Measurements from ENCODE around the gene LY6G6D. TPM values are rescaled to one million over a fixed set of nuclear protein-coding genes. Genes with fewer than 3 reads are reported as not detected.
A peak's percentile ranks its signal among the peaks of the same experiment; 100 is the strongest.

LY6G6D gene
- total and polyA plus RNA-seq, 2 experiments from 2014 or later = 3.0 TPM; not detected in 1

- H3K4me1 ChIP-seq (ENCODE audit: insufficient read depth) = no peaks in the 10 kb centered on the region
- H2AFZ ChIP-seq = no peak overlapping the region
- TF ChIP-seq CTCF (IDR thresholded peaks at IDR 0.05; ENCODE audit: poor library complexity) = no peak
- TF ChIP-seq EZH2 (IDR thresholded peaks at IDR 0.05; ENCODE audit: borderline replicate concordance) = no peak
- no peak for TF ChIP-seq EZH2phosphoT487 (IDR thresholded peaks at IDR 0.05; ENCODE audit: low read depth, severe bottlenecking, unreplicated experiment)
- H3K4me3 ChIP-seq = no peak overlapping the region
- WGBS (ENCODE audit: low lambda C conversion rate, missing lambda C conversion rate) = 80% methylated on average over 8 of the region's 8 CpGs
- H4K20me1 ChIP-seq (ENCODE audit: insufficient read depth, poor library complexity, severe bottlenecking) = no peaks in the 10 kb centered on the region
- DNase-seq (ENCODE audit: low spot score) = no peak
- H3K79me2 ChIP-seq = no peaks in the 10 kb centered on the region
- H3K36me3 ChIP-seq (replicated peaks; ENCODE audit: insufficient read depth, low read depth) = no peaks in the 10 kb centered on the region
- no peak overlapping the region for H3K27ac ChIP-seq
- H3K9me2 ChIP-seq (replicated peaks; ENCODE audit: insufficient read depth) = no peaks in the 10 kb centered on the region
- no peak overlapping the region for H3K4me2 ChIP-seq
- H3K27me3 ChIP-seq = no peaks in the 10 kb centered on the region
- no peaks in the 10 kb centered on the region for H3K9me3 ChIP-seq (ENCODE audit: low read depth)
Observed at GRCh38 chr6:31752739-31753319, 37.7 kb downstream of the LY6G6D start.

GRCh38 chr6:31758281-31758680 lies 43.1 kb downstream of the LY6G6D start:
- no peak overlapping the region for H3K4me2 ChIP-seq
- H2AFZ ChIP-seq = no peak overlapping the region
- H3K36me3 ChIP-seq (replicated peaks; ENCODE audit: insufficient read depth, low read depth) = no peaks in the 10 kb centered on the region
- no peak overlapping the region for H3K27ac ChIP-seq
- H3K9me2 ChIP-seq (replicated peaks; ENCODE audit: insufficient read depth) = no peaks in the 10 kb centered on the region
- H3K4me1 ChIP-seq (ENCODE audit: insufficient read depth) = no peaks in the 10 kb centered on the region
- no peaks in the 10 kb centered on the region for H3K9me3 ChIP-seq (ENCODE audit: low read depth)
- TF ChIP-seq EZH2phosphoT487 (IDR thresholded peaks at IDR 0.05; ENCODE audit: low read depth, severe bottlenecking, unreplicated experiment) (no peak), CTCF (IDR thresholded peaks at IDR 0.05; ENCODE audit: poor library complexity) (no peak), EZH2 (IDR thresholded peaks at IDR 0.05; ENCODE audit: borderline replicate concordance) (no peak)
- H3K27me3 ChIP-seq = no peaks in the 10 kb centered on the region
- H4K20me1 ChIP-seq (ENCODE audit: insufficient read depth, poor library complexity, severe bottlenecking) = no peaks in the 10 kb centered on the region
- H3K4me3 ChIP-seq = no peak overlapping the region
- 100% methylated on average over 2 of the region's 2 CpGs for WGBS (ENCODE audit: low lambda C conversion rate, missing lambda C conversion rate)
- no peak for DNase-seq (ENCODE audit: low spot score)
- H3K79me2 ChIP-seq = no peaks in the 10 kb centered on the region

- WGBS (ENCODE audit: low lambda C conversion rate, missing lambda C conversion rate) = 92% methylated on average over 5 of the region's 5 CpGs
- peak; percentile 8 for DNase-seq (ENCODE audit: low spot score)
- no peak for TF ChIP-seq EZH2 (IDR thresholded peaks at IDR 0.05; ENCODE audit: borderline replicate concordance)
- no peak for TF ChIP-seq EZH2phosphoT487 (IDR thresholded peaks at IDR 0.05; ENCODE audit: low read depth, severe bottlenecking, unreplicated experiment)
- no peak for TF ChIP-seq CTCF (IDR thresholded peaks at IDR 0.05; ENCODE audit: poor library complexity)
- Histone ChIP-seq H3K9me2 (replicated peaks; ENCODE audit: insufficient read depth) (no peaks in the 10 kb centered on the region), H3K79me2 (no peaks in the 10 kb centered on the region), H3K9me3 (ENCODE audit: low read depth) (no peaks in the 10 kb centered on the region), H3K4me3 (no peak overlapping the region), H3K4me1 (ENCODE audit: insufficient read depth) (peaks cover 8% of the 10 kb centered on the region), H4K20me1 (ENCODE audit: insufficient read depth, poor library complexity, severe bottlenecking) (no peaks in the 10 kb centered on the region), H3K27ac (no peak overlapping the region), H2AFZ (no peak overlapping the region), H3K4me2 (no peak overlapping the region), H3K27me3 (no peaks in the 10 kb centered on the region), H3K36me3 (replicated peaks; ENCODE audit: insufficient read depth, low read depth) (no peaks in the 10 kb centered on the region)
Observed at GRCh38 chr6:31760790-31761189, 45.6 kb downstream of the LY6G6D start.
